GM12878 (cell line): ENCODE data around the gene OCA2. TPM values are rescaled to one million over a fixed set of nuclear protein-coding genes. Genes with fewer than 3 reads are reported as not detected.

Experiments
- ATAC-seq: fragments of 200-7000 bp; cut with Tn5 transposase; 3 replicates; pipeline ENCODE4 v1.9.1; 2020; ENCODE audit warnings: mild to moderate bottlenecking, moderate library complexity
- BruUV-seq: library from RNA; stranded (reverse); fragments of 400-500 nt; replicated peaks from 2 replicates; lab custom pipeline; 2021; lab: Mats Ljungman, UMichigan
- CTCF ChIA-PET: fragments of 300-600 bp; sonication (Branson Sonifier 250); formaldehyde crosslinking; extraction: SDS; loops from one replicate; lab custom pipeline; 2021; ENCODE audit warnings: inconsistent platforms; lab: Yijun Ruan, JAX
- POLR2A ChIA-PET: fragments of 350-600 bp; formaldehyde crosslinking; extraction: SDS; loops from one replicate; lab custom pipeline; 2021; ENCODE audit warnings: inconsistent platforms; lab: Charles Lee
- RAD21 ChIA-PET: fragments of 300-600 bp; sonication (Branson Sonifier 250); formaldehyde crosslinking; loops from one replicate; lab custom pipeline; 2023; ENCODE audit warnings: antibody characterized with exemption; ENCODE audit not compliant: unreplicated experiment; lab: Charles Lee
- SMC1A ChIA-PET: fragments of 300-600 bp; sonication (Branson Sonifier 250); formaldehyde crosslinking; loops from one replicate; lab custom pipeline; 2023; ENCODE audit not compliant: unreplicated experiment, uncharacterized antibody; lab: Charles Lee
- DNase-seq: peaks from one replicate; pipeline ENCODE4 v3.0.0-alpha.2; 2011; ENCODE audit warnings: low read depth, low spot score
- FAIRE-seq: peaks from 3 replicates; lab custom pipeline; 2011; peaks lifted over from hg19 to GRCh38; lab: Jason Lieb, UNC
- H2AFZ ChIP-seq: 2 replicates; pipeline ENCODE4 v1.6.0; 2011; ENCODE audit warnings: low read depth, low read length, control low read depth; ENCODE audit not compliant: control insufficient read depth
- H3K27ac ChIP-seq: 2 replicates; pipeline ENCODE4 v1.5.1; 2011; ENCODE audit warnings: control low read depth; ENCODE audit not compliant: control insufficient read depth, insufficient read depth
- H3K27me3 ChIP-seq, 2 experiments: replicated peaks in 1 of 2; 2 replicates each; pipeline versions ENCODE4 v1.6.0 to v1.6.1; 2011; ENCODE audit warnings: low read length in 1 of 2; ENCODE audit not compliant: control insufficient read depth in 2 of 2, insufficient read depth in 2 of 2
- H3K36me3 ChIP-seq, 2 experiments: 2 replicates each; pipeline ENCODE4 v1.5.1; 2011; ENCODE audit warnings: low read length in 1 of 2; ENCODE audit not compliant: control insufficient read depth in 2 of 2, insufficient read depth in 2 of 2
- H3K4me1 ChIP-seq: 2 replicates; pipeline ENCODE4 v1.6.1; 2011; ENCODE audit warnings: mild to moderate bottlenecking, low read length, moderate library complexity, mixed read lengths; ENCODE audit not compliant: control insufficient read depth, insufficient read depth
- H3K4me2 ChIP-seq: 2 replicates; pipeline ENCODE4 v1.6.0; 2011; ENCODE audit warnings: control low read depth; ENCODE audit not compliant: control insufficient read depth, insufficient read depth
- H3K4me3 ChIP-seq: fragments of 200-600 bp; sonication (generic); 2 replicates; pipeline ENCODE4 v1.5.1; 2016
- H3K79me2 ChIP-seq: 2 replicates; pipeline ENCODE4 v1.6.0; 2011; ENCODE audit warnings: low read length; ENCODE audit not compliant: control insufficient read depth, insufficient read depth
- H3K9ac ChIP-seq: 2 replicates; pipeline ENCODE4 v1.8.0; 2011; ENCODE audit warnings: low read length, control low read depth, mixed read lengths; ENCODE audit not compliant: control insufficient read depth, insufficient read depth
- H3K9me3 ChIP-seq: replicated peaks from 3 replicates; pipeline ENCODE4 v1.5.1; 2011; ENCODE audit warnings: mild to moderate bottlenecking, low read length; ENCODE audit not compliant: control insufficient read depth, insufficient read depth
- H4K20me1 ChIP-seq: 2 replicates; pipeline ENCODE4 v1.6.0; 2011; ENCODE audit not compliant: control insufficient read depth, insufficient read depth
- FOXM1 ChIP-seq: IDR thresholded peaks from 2 replicates; pipeline ENCODE4 v1.6.1; 2012; ENCODE audit warnings: low read depth, mild to moderate bottlenecking, inconsistent platforms, low read length, moderate library complexity
- MYC ChIP-seq: IDR thresholded peaks from 2 replicates; pipeline ENCODE4 v1.6.1; 2011; ENCODE audit warnings: mild to moderate bottlenecking, low read length, moderate library complexity, inconsistent platforms; ENCODE audit not compliant: insufficient read depth, insufficient replicate concordance, insufficient read length, severe bottlenecking
- NFIC ChIP-seq: IDR thresholded peaks from 2 replicates; pipeline ENCODE4 v1.6.1; 2012; ENCODE audit warnings: low read depth, mild to moderate bottlenecking, inconsistent platforms, low read length, moderate library complexity
- WGBS: methylation state at CpG from one replicate; pipeline ENCODE4 v1.1.6; 2016; ENCODE audit warnings: low lambda C conversion rate; ENCODE audit not compliant: insufficient replicate concordance, insufficient coverage; ENCODE audit errors: missing lambda C conversion rate; 5-methylcytosine and 5-hydroxymethylcytosine counted together
- in situ Hi-C: fragments of 300-500 bp; cut with MboI; formaldehyde crosslinking; loops from 9 replicates; pipeline ENCODE4 v1.14.3; 2018; ENCODE audit warnings: mixed read lengths
- intact Hi-C: fragments of 100-400 bp; cut with micrococcal nuclease; formaldehyde crosslinking; loops from one replicate; pipeline ENCODE4 v1.14.2; 2022; ENCODE audit not compliant: unreplicated experiment
- polyA plus RNA-seq, 11 experiments: library from polyadenylated mRNA; depleted of rRNA in 4 of 11; unstranded in 6 of 11; stranded (reverse) in 5 of 11; fragments of >200 nt; fragmentation: Nextera tagmentation in 4 of 11; fragmentation: Illumina TruSeq in 1 of 11; extraction: Ambion mirVana in 4 of 11; extraction: Trizol in 1 of 11; gene quantifications; 1 replicate in 1 of 11; 2 replicates in 10 of 11; pipeline versions ENCODE4 v1.2.1 to v1.2.3, GENCODE V29; 2011 to 2016; ENCODE audit warnings: inconsistent platforms in 2 of 11, missing spikeins in 2 of 11, low read depth in 1 of 11
- total RNA-seq, 4 experiments: library from RNA; depleted of rRNA in 3 of 4; stranded (reverse); fragments of >200 nt in 3 of 4; fragmentation: Illumina TruSeq in 1 of 4; extraction: Trizol in 1 of 4; gene quantifications; 2 replicates each; pipeline versions ENCODE4 v1.2.1 to v1.2.3, GENCODE V29; 2013 to 2021

Gene OCA2
- total and polyA plus RNA-seq, 10 of the 15 experiments (the other 5 are each of a cell fraction or from before 2014, with no cell fraction given): 0.04 to 1.8 TPM; not detected in 8

- Histone ChIP-seq H3K4me1 (no peaks in the 10 kb centered on the region), H3K27me3 (no peaks in the 10 kb centered on the region), H3K4me2 (no peak overlapping the region), H2AFZ (no peak overlapping the region), H3K27ac (no peak overlapping the region), H3K4me3 (no peak overlapping the region), H4K20me1 (no peaks in the 10 kb centered on the region), H3K79me2 (no peaks in the 10 kb centered on the region), H3K9ac (no peak overlapping the region), H3K9me3 (no peaks in the 10 kb centered on the region; the same call in 2 of the 3 replicates), H3K36me3 (no peaks in the 10 kb centered on the region)
- no TSS peak for BruUV-seq
- no peak for FAIRE-seq
- no peak for DNase-seq
- TF ChIP-seq MYC: no peak
- RAD21 ChIA-PET: no interaction called here
- POLR2A ChIA-PET: no interaction called here
- intact Hi-C loops (no loop called here), in situ Hi-C loops (no loop called here)
- SMC1A ChIA-PET: no interaction called here
- no peak for ATAC-seq
- WGBS: 27% methylated on average over 2 of the region's 2 CpGs
- CTCF ChIA-PET: no interaction called here
These were observed 286.0 kb downstream of the OCA2 start for GRCh38 chr15:27813139-27813538.

- SMC1A ChIA-PET: no interaction called here
- no peak for DNase-seq
- no peaks in the 10 kb centered on the region; the same call in 2 of the 3 replicates for H3K9me3 ChIP-seq
- H4K20me1 ChIP-seq: no peaks in the 10 kb centered on the region
- H3K79me2 ChIP-seq: no peaks in the 10 kb centered on the region
- H3K36me3 ChIP-seq: no peaks in the 10 kb centered on the region
- no TSS peak for BruUV-seq
- no peak overlapping the region for H2AFZ ChIP-seq
- 43% methylated on average over 9 of the region's 9 CpGs for WGBS
- H3K4me1 ChIP-seq: no peaks in the 10 kb centered on the region
- H3K4me3 ChIP-seq: no peak overlapping the region
- POLR2A ChIA-PET: no interaction called here
- CTCF ChIA-PET: no interaction called here
- no peak overlapping the region for H3K27ac ChIP-seq
- FAIRE-seq: no peak
- H3K4me2 ChIP-seq: no peak overlapping the region
- ATAC-seq: no peak
- no peak for TF ChIP-seq NFIC
- TF ChIP-seq FOXM1: no peak
- H3K9ac ChIP-seq: no peak overlapping the region
- H3K27me3 ChIP-seq: no peaks in the 10 kb centered on the region
- intact Hi-C loops (no loop called here), in situ Hi-C loops (no loop called here)
- RAD21 ChIA-PET: no interaction called here
These were observed 290.9 kb downstream of the OCA2 start for GRCh38 chr15:27808182-27808581.
